Right lobe of liver (tissue), 6 donors: ENCODE measurements around the gene KIAA0825. TPM values are rescaled to one million over a fixed set of nuclear protein-coding genes. Genes with fewer than 3 reads are reported as not detected.

Experiments used
- ATAC-seq, 4 donors: fragments of 200-7000 bp; cut with Tn5 transposase; one replicate each; pipeline ENCODE4 v1.9.1; 2020; ENCODE audit warnings: mild to moderate bottlenecking in 4 of 4, moderate library complexity in 4 of 4
- DNase-seq, 3 donors: peaks; one replicate each; pipeline ENCODE4 v3.0.0-alpha.2; 2020
- H3K27ac ChIP-seq, 3 donors: fragments of 200-600 bp; one replicate each; pipeline ENCODE4 v1.8.0; 2022
- H3K27me3 ChIP-seq, 2 donors: fragments of 200-600 bp; one replicate each; pipeline ENCODE4 v1.8.0; 2022
- H3K36me3 ChIP-seq, 4 donors: fragments of 200-600 bp; sonication (generic) in 1 of 4; one replicate each; pipeline versions ENCODE4 v1.5.1 to v1.8.0; 2017 to 2022; ENCODE audit warnings: control low read depth in 1 of 4
- H3K4me1 ChIP-seq, 4 donors: fragments of 200-600 bp; sonication (generic) in 1 of 4; one replicate each; pipeline versions ENCODE4 v1.5.1 to v1.8.0; 2017 to 2022; ENCODE audit warnings: control low read depth in 1 of 4
- H3K4me3 ChIP-seq, 3 donors: fragments of 200-600 bp; one replicate each; pipeline ENCODE4 v1.8.0; 2022
- H3K9me3 ChIP-seq, 4 donors: fragments of 200-600 bp; sonication (generic) in 1 of 4; one replicate each; pipeline versions ENCODE4 v1.5.1 to v1.8.0; 2017 to 2022; ENCODE audit warnings: control low read depth in 1 of 4
- POLR2A ChIP-seq: fragments of 450-650 bp; IDR thresholded peaks from one replicate; pipeline ENCODE4 v1.6.1; 2017; ENCODE audit warnings: antibody characterized with exemption, mild to moderate bottlenecking
- WGBS: methylation state at CpG from one replicate; pipeline ENCODE4 v1.1.6; 2018; ENCODE audit warnings: low coverage, low lambda C conversion rate; ENCODE audit not compliant: insufficient coverage; ENCODE audit errors: missing lambda C conversion rate; 5-methylcytosine and 5-hydroxymethylcytosine counted together
- intact Hi-C, 2 donors: fragments of 100-400 bp; cut with DNase I; formaldehyde crosslinking; loops; one replicate each; pipeline versions ENCODE4 v1.11.2 to v1.14.1; 2022
- long read RNA-seq: library from polyadenylated mRNA; unstranded; transcript quantifications from one replicate; pipeline ENCODE4 v2.0.0, GENCODE V29; 2019
- total RNA-seq, 6 experiments: library from RNA; depleted of rRNA in 2 of 6; stranded (reverse); fragments of >200 nt in 2 of 6; fragmentation: NEBNext Ultra II Directional in 3 of 6; extraction: Animal tissue kit (Norgen Biotek cat#: 25700) in 3 of 6; gene quantifications; one replicate each; pipeline versions ENCODE4 v1.1.0 to v1.2.4, GENCODE V29; 2016 to 2023
- TF ChIP-seq, protein P1 (sequence below), 4 donors: fragments of 200-600 bp in 3 of 4; fragments of 450-650 bp in 1 of 4; IDR thresholded peaks; one replicate each; pipeline versions ENCODE4 v1.5.1 to v1.8.0; 2016 to 2022; ENCODE audit warnings: antibody characterized with exemption in 4 of 4, mild to moderate bottlenecking in 2 of 4
- donor health status: DM: no; HTN: yes; CAD: no.
- donor health status: DM: no; HTN: no; CAD: no.
- donor health status: DM: no; HTN: no; CAD: no.
- donor health status: DM: no; HTN: yes; CAD: no.
- donor health status: DM: no; HTN: yes; CAD: no.

The KIAA0825 gene
- total RNA-seq = 1 to 10 TPM in 5 of 6 experiments, under 1 TPM in 1; 0.86 to 3.2 (median 1.7) TPM
- long read RNA-seq = 0 reads

DNA sequence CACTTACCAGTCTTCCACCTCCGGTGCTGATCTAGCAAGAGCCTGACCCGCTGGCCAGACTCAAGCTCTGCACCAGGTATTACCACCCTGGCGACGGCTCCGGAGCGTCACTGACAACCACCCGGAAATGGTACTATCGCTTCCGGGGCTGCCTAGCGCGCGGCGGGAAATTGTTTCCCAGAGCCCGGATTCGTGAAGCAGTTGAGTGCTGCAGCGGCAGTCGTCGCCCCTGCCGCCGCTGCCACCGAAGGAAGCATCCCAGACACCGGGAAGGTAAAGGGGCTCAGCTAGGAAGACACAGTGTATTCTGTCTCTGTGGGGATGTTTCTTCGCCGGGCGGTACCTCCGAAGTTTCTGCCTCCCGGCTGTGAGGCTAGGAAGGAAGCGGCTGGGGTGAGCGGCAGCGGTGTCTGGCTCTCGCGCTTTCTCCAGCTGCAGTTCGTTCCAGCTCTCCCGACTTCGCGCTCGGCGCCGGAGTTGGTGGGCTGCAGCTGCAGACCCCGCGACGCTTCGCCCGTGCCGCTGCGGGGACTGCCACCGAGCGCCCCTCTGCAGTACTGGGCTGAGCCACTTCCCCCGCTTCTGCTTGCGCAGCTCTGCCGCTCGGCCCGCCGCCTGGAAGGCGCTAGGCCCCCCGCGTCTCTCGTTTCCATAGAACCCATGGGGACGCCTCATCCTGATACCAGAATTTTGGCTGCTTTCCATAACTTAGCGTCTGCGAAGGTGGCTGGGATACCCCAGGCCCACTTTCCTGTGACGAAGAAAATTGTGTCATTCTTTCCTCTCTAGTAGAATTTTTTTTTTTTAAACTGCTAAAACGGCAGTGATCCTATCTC is at the start of gene KIAA0825, which contains the start of gene SLF1:
KIAA0825 (minus strand) TSS at position 112 of the 836 bp plus-strand sequence. CDS start 81,478 bp downstream, outside the sequence.
SLF1 (plus strand) TSS at position 177 of the 836 bp plus-strand sequence. CDS start 10,142 bp downstream, outside the sequence.
- peak; percentile 92 to 94 (median 94) for DNase-seq
- Histone ChIP-seq H3K4me1 (peaks cover 0 to 18% (median 3%) of the 10 kb centered on the region in 4 donors), H3K4me3 (peak within 1 kb of the TSS; percentile 79 to 90 (median 80)), H3K27me3 (no peaks in the 10 kb centered on the region), H3K27ac (peak within 1 kb of the TSS; percentile 64 to 66 (median 65)), H3K36me3 (no peaks in the 10 kb centered on the region), H3K9me3 (no peaks in the 10 kb centered on the region)
- 0% methylated on average over 28 of the region's 63 CpGs for WGBS
- peak; percentile 61 for TF ChIP-seq POLR2A
- TF ChIP-seq, protein P1, sequence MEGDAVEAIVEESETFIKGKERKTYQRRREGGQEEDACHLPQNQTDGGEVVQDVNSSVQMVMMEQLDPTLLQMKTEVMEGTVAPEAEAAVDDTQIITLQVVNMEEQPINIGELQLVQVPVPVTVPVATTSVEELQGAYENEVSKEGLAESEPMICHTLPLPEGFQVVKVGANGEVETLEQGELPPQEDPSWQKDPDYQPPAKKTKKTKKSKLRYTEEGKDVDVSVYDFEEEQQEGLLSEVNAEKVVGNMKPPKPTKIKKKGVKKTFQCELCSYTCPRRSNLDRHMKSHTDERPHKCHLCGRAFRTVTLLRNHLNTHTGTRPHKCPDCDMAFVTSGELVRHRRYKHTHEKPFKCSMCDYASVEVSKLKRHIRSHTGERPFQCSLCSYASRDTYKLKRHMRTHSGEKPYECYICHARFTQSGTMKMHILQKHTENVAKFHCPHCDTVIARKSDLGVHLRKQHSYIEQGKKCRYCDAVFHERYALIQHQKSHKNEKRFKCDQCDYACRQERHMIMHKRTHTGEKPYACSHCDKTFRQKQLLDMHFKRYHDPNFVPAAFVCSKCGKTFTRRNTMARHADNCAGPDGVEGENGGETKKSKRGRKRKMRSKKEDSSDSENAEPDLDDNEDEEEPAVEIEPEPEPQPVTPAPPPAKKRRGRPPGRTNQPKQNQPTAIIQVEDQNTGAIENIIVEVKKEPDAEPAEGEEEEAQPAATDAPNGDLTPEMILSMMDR (IDR thresholded peaks at IDR 0.05) = no peak
- intact Hi-C loops = no loop called here
- peak; percentile 98 to 99 (median 98) for ATAC-seq

- TF ChIP-seq POLR2A = no peak
- TF ChIP-seq, protein P1 (IDR thresholded peaks at IDR 0.05) = no peak
- H3K36me3 ChIP-seq = no peaks in the 10 kb centered on the region
- H3K27ac ChIP-seq = no peak overlapping the region
- DNase-seq = no peak
- H3K9me3 ChIP-seq = no peaks in the 10 kb centered on the region
- H3K27me3 ChIP-seq = no peaks in the 10 kb centered on the region
- intact Hi-C loops = no loop called here
- H3K4me3 ChIP-seq = no peak overlapping the region
- no peak for ATAC-seq
- 93% methylated on average over 2 of the region's 3 CpGs for WGBS
- no peaks in the 10 kb centered on the region for H3K4me1 ChIP-seq
Observed at GRCh38 chr5:94667937-94668336, 49.5 kb upstream of the KIAA0825 start.

DNA sequence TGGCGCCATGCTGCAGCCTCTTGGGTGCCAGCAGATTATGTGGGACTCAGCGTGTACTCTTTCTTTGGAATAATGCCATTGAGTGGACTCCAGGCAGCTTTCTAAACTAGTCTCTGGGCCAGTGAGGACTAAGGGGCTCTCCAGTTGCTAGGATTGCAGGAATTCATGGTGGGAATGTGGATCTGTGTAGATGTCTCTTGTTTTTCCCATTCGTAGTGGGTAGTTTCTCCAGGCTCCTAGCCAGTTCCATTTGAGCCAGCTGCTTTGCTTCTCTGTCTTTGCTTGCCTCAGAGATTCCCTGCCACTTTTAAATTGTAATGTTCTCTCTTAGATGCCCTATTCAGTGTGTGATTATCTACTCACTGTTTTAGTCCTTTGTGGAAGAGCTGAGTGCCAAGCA is 42.7 kb upstream of the KIAA0825 start:
- Histone ChIP-seq H3K4me1 (no peaks in the 10 kb centered on the region), H3K4me3 (no peak overlapping the region), H3K9me3 (no peaks in the 10 kb centered on the region), H3K36me3 (peaks cover 0 to 4% (median 0%) of the 10 kb centered on the region in 4 donors), H3K27ac (no peak overlapping the region), H3K27me3 (no peaks in the 10 kb centered on the region)
- WGBS = 100% methylated on average over 1 of the region's 3 CpGs
- DNase-seq (no peak), ATAC-seq (no peak)
- TF ChIP-seq, protein P1 (IDR thresholded peaks at IDR 0.05) = no peak
- no peak for TF ChIP-seq POLR2A
- intact Hi-C loops = no loop called here

- Histone ChIP-seq H3K27ac (no peak overlapping the region), H3K4me1 (no peaks in the 10 kb centered on the region), H3K4me3 (no peak overlapping the region), H3K36me3 (peaks cover 0 to 4% (median 0%) of the 10 kb centered on the region in 4 donors), H3K9me3 (no peaks in the 10 kb centered on the region), H3K27me3 (no peaks in the 10 kb centered on the region)
- no CpG with 5 or more reads among the region's 8 CpGs for WGBS
- no peak for TF ChIP-seq POLR2A
- TF ChIP-seq, protein P1 (IDR thresholded peaks at IDR 0.05) = no peak
- intact Hi-C loops = no loop called here
- ATAC-seq = no peak
- no peak for DNase-seq
Observed at GRCh38 chr5:94660506-94660905, 42.1 kb upstream of the KIAA0825 start.
